PFSK-1 (cell line): ENCODE measurements around the gene CLK2.
A peak's percentile ranks its signal among the peaks of the same experiment; 100 is the strongest.

ENCODE experiments used
- FOXP2 ChIP-seq: optimal IDR thresholded peaks from 2 replicates; pipeline ENCODE3; 2011; ENCODE audit warnings: borderline replicate concordance, control low read depth, inconsistent platforms; ENCODE audit not compliant: insufficient read depth; ENCODE audit errors: extremely low read length, extremely low read depth
- POLR2AphosphoS5 ChIP-seq: IDR thresholded peaks from 2 replicates; pipeline ENCODE4 v1.6.1; 2012; ENCODE audit warnings: low read depth, mild to moderate bottlenecking, control low read depth, low read length, moderate library complexity
- REST ChIP-seq, 2 experiments: IDR thresholded peaks; 2 replicates each; pipeline versions ENCODE4 v1.6.1 to v1.8.0; 2011 to 2012; ENCODE audit warnings: low read depth in 2 of 2, low read length in 2 of 2, control low read depth in 1 of 2, inconsistent platforms in 1 of 2, mild to moderate bottlenecking in 1 of 2, moderate library complexity in 1 of 2; ENCODE audit not compliant: insufficient read depth in 1 of 2
- SIN3A ChIP-seq: IDR thresholded peaks from 2 replicates; pipeline ENCODE4 v1.6.1; 2012; ENCODE audit warnings: mild to moderate bottlenecking, low read length, moderate library complexity, borderline replicate concordance; ENCODE audit not compliant: insufficient read depth
- TAF1 ChIP-seq: IDR thresholded peaks from 2 replicates; pipeline ENCODE4 v1.6.1; 2012; ENCODE audit warnings: low read length, control low read depth, borderline replicate concordance; ENCODE audit not compliant: insufficient read depth

GRCh38 chr1:155277070-155277901, 4.0 kb upstream of the CLK2 start, which contains the start of gene HCN3:
- TF ChIP-seq TAF1: no peak
- TF ChIP-seq REST (IDR thresholded peaks at IDR 0.05; ENCODE audit: insufficient read depth in 1 of 2, low read depth in 2 of 2, low read length in 2 of 2): peak in 1 of 2 experiments; percentile 59; a peak in 2 of 4 replicates
- TF ChIP-seq POLR2AphosphoS5: no peak
- TF ChIP-seq SIN3A: 0 out of 2 replicates have a peak, but pooled peaks have one; percentile 26
- peak; percentile 42 for TF ChIP-seq FOXP2
